Activated T-helper 1 cell treated with anti-CD3 and anti-CD28 coated beads, Interleukin-2, amount 50 U/mL, for 16 hours (primary cell): ENCODE measurements around the gene MRM1.

Experiments used
- DNase-seq, 2 donors: peaks; one replicate each; pipeline ENCODE4 v3.0.0-alpha.2; 2020; ENCODE audit warnings: low read depth in 1 of 2, low spot score in 1 of 2

The MRM1 gene

GRCh38 chr17:36629970-36630502, 28.7 kb downstream of the MRM1 start:
- no peak for DNase-seq

DNA sequence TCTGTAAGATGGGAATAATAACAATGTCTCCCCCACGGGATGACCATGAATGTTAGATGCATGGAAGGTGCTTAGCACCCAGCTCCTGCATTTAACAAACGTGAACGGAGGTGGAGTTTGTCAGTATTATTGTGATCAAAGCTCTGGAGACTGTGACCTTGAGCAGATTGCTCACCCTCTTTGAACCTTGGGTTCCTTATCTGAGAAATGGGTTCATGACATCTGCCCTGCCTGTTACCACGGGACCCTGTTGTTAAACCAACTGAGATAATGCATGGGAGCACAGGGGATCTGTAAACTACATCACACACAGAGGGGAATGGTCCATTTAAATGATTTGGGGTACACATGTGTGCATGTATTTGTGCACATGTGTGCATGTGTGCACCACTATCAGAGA, 29.6 kb downstream of the MRM1 start:
- no peak for DNase-seq

GRCh38 chr17:36632916-36633771, 31.8 kb downstream of the MRM1 start:
- DNase-seq = no peak

DNA sequence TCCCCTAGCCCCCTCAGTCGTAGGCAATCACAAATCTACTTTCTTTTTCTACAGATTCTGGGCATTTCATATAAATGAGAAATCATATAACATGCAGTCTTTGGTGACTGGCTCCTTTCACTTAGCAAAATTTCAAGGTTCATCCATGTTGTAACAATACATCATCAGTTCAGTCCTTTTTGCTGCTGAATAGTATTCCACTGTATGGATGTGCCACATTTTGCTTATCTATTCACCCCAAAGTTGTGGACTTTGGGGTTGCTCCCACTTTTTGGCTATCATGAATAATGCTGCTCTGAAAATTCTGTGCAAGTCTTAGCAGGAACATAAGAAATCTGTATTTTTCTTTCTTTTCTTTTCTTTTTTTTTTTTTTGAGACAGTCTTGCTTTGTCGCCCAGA, 39.0 kb downstream of the MRM1 start:
- DNase-seq = no peak

- DNase-seq = no peak
Observed at GRCh38 chr17:36640836-36641235, 39.5 kb downstream of the MRM1 start.

- no peak for DNase-seq
Observed at GRCh38 chr17:36641331-36641876, 40.0 kb downstream of the MRM1 start.

DNA sequence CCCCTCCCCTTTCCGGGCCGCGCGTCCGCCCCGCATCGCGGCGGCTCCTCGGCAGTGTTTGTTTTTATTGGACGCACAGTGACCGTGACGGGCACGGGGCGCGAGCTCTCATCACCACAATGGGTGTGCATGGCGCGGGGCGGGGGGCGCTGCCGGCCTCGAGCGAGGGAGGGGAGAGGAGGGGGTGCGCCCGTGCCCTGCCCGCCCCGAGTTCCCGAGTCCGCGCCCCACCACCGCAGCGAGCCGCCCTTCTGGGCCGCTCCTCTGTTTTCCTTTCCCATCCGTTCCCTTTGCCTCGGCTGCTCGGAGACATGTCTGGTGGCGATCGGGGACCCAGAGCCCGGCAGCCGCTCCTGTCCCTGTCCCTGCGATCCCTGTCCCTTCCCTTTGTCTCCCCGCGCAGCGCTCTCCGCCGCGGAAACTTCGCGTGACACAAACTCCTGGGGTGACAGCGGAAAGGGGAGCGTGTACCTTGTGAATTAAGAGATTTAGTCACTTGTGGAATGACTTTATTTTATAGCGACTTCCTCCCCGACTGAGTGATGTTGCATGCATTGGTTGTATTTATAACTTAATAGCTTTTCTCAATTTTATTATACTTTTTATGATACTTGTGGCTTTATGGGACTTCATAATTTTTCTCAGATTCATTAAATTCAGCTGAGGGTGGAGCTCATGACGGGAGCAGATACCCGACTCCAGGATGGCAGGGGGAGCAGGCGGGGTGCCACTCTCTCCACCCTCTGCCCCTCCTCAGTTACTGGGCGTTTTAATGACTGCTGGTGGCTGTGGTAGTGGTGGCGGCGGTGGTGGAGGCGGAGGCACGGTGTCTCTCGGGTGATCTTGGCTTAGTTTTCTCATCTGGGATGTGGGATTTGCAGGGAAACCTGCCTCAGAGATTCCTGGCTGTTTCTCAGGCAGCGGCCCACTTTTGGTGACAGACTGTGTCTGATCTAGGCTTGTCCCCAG, 40.8 kb downstream of the MRM1 start:
- DNase-seq = no peak

DNA sequence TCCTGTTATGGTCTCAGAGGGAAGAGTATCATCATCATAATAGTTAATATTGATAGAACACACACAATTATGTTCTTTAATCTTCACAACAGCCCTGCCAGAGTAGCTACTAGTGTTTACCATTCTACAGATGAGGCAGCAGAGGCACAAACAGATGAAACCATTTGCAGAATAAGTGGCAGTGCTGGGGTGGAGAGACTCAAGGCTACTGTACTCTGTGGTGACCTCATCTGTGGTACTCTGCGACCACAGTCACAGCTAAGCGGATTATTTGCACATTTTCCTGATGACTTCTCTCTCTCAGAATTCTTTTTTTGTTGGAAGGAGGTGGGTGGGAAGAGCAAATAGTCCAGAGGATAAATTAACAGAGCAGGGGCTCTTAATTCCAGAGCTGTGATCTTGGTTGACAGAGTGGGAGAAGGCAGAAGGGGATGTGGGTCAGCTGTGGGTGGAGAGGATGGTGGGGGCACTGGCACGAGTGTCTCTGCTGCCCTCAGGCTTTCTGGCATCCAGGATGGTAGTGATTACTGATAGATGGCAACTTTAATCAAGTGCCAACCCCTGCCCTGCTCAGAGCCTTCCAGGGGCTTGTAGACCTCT, 41.8 kb downstream of the MRM1 start:
- DNase-seq = no peak

DNA sequence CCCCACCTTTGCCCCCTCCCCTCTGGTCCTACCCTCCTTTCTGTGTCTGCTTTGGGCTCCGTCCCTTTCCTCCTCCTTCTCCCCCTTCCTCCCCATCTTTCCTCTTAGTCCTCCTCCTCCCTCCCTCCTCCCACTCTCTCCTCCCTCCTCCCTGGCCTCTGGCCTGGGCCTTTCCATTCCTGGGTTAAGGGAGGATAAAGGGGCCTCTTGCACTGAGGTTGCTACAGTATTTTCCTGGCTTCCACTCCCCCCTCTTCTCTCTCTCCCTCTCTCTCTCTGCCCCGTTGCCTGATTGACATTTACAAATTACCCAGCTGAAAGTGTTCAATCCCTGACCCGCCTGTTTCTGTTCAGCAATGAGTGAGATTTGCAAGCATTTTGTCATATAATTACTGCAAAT, 44.0 kb downstream of the MRM1 start:
- DNase-seq = no peak

GRCh38 chr17:36647636-36648035, 46.3 kb downstream of the MRM1 start:
- DNase-seq = no peak

GRCh38 chr17:36650096-36650775, 48.9 kb downstream of the MRM1 start:
- DNase-seq = no peak

GRCh38 chr17:36653374-36653773, 52.0 kb downstream of the MRM1 start:
- no peak for DNase-seq

GRCh38 chr17:36653856-36654255, 52.5 kb downstream of the MRM1 start:
- DNase-seq = no peak

GRCh38 chr17:36655726-36656125, 54.3 kb downstream of the MRM1 start:
- DNase-seq = no peak

- no peak for DNase-seq
Observed at GRCh38 chr17:36657390-36657762, 56.0 kb downstream of the MRM1 start.

DNA sequence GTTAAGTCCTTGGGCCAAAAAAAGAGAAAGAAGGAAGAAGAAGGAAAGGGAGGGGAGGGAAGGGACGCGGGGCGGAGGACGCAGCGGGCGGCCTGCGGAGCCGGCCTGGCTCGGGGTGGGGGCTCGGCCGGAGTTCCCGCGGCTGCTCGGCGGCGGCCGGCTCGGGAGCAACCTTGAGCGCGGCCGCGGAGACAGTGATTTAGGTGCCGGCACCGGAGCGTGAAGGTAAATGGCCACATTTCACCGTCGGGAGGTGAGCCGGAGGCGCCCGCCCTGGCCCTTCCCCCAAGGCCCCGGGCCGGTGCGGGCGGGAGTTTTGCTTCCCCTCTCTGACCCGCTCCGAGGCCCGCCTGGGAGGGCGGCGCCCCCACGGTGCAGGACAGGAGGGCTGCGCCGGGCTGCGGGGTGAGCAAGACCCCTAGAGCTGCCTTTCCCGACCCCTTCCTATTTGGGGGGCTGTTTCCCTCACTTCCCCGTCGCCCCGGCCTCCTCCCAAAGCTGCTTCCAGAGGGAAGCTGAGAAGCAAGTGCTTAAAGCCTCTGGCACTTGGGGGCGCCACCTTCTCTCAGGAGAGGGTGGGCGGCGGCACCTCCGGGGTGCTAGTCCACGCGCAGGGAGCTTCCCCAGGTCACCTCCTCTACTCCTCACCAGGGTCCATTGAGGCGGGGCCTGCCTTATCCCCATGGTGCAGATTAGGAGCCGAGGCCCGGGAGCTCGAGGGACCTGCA, 56.5 kb downstream of the MRM1 start:
- DNase-seq = no peak
